Activated CD4-positive, CD25-positive, alpha-beta regulatory T cell treated with anti-CD3 and anti-CD28 coated beads, Interleukin-2, amount 50 U/mL, for 24 hours (primary cell): Measurements from ENCODE around the gene VEPH1.
A peak's percentile ranks its signal among the peaks of the same experiment; 100 is the strongest.

Source experiments
- ATAC-seq, 2 donors: fragments of 150-1000 bp; cut with Tn5 transposase; one replicate each; pipeline ENCODE4 v1.10.0; 2021; ENCODE audit warnings: mild to moderate bottlenecking in 1 of 2, moderate library complexity in 1 of 2

Gene VEPH1

GRCh38 chr3:157522648-157523047, 19.4 kb upstream of the VEPH1 start:
- no peak for ATAC-seq

- no peak for ATAC-seq
Observed at GRCh38 chr3:157520485-157521150, 17.4 kb upstream of the VEPH1 start.

GRCh38 chr3:157518881-157519280, 15.7 kb upstream of the VEPH1 start:
- no peak for ATAC-seq

DNA sequence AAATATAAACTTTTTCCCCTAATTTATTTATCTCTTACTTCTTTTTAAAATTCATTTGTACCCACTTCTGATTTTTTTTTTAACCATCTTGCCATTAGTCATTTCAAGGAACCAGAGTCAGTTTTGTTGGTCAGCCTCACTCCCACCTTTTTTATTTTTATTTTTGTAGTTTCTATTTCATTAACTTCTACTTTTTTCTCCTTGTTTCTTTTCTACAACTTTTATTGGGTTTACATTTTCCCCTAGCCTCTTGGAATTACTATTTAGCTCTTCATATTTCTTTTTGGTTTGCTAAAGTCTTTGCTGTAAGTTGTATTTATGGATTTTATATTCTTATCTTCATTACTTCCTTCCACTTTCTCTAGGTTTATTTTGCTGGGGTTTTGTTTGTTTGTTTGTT, 13.7 kb upstream of the VEPH1 start:
- ATAC-seq = no peak

- no peak for ATAC-seq
Observed at GRCh38 chr3:157515398-157515797, 12.2 kb upstream of the VEPH1 start.

GRCh38 chr3:157514371-157514895, 11.2 kb upstream of the VEPH1 start:
- ATAC-seq = no peak

DNA sequence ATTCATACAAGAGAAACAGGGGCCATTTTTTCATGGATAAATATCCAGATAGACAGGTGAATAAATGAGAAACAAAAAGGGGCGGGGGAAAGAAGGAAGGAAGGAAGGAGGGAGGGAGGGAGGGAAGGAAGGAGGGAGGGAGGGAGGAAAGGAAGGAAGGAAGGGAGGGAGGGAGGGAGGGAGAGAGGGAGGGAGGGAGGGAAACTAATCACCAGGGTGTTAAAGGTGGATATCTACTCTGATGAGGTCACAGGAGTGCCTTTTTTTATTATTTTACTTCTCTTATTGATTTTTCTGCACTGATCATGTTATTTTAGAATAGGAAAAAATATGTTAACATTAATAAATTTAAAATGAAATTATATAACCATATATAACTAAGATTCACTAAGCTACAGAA, 10.4 kb upstream of the VEPH1 start:
- ATAC-seq = no peak

- peak in 1 of 2 donors; percentile 13 for ATAC-seq
Observed at GRCh38 chr3:157512534-157512933, 9.3 kb upstream of the VEPH1 start.

DNA sequence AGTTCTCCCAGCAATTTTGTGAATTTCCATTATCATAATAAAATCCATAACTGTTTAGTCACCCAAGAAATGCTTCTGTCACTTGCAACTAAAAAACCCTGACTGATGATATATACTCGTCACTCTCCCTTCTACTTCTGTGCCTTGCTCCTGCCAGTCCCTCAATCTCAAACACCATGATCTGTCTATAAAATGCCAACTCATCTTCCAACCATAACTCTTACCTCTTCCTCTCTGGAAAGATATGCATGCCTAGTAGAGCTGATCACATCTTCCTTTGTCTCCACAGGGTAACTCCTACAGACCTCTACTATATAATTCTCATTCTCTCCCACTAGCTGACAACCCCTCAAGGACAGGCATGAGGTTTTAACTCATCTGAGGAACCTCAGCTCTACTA, 5.2 kb upstream of the VEPH1 start:
- ATAC-seq = no peak

DNA sequence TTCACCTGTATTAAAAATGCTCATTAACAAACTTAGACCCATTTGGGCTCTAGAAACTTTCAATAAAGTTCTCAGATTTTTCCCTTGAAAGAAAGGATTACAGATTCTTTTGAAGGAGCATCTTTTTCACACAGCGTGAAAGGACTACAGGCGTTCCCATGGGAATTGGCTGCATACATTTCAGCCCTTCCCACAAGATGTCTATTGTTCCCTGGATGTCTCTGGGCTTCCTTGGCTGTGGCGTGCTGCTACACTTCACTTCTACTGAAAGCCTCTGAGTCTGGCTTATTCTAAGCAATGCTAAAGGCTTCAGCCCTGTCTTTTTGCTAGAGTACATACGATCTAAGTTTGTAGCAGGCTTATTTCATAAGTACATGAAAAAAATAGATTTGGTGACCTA, 1.4 kb downstream of the VEPH1 start:
- no peak for ATAC-seq

DNA sequence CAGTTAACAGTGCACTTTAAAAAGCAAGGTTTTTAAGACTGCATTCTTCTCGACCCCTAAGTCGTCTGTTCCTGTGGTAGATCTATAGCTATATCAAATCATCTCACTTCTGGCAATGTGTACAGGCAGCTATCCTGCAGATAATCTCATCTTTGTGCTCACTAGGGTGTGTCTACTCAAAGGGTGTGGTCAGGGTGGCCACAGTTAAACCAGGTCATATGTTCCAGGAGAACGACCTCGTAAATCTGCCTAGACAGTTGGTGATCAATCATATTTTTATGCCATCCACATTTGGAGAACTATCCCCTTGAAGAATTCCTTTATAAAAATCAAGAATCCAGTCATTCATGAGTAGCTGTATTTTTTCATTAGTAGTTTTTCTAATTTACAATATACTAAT, 3.0 kb downstream of the VEPH1 start:
- no peak for ATAC-seq

- ATAC-seq = peak in 1 of 2 donors; percentile 25
Observed at GRCh38 chr3:157499342-157499963, 3.8 kb downstream of the VEPH1 start.

- no peak for ATAC-seq
Observed at GRCh38 chr3:157498371-157498770, 4.8 kb downstream of the VEPH1 start.

GRCh38 chr3:157495846-157496245, 7.4 kb downstream of the VEPH1 start:
- no peak for ATAC-seq

GRCh38 chr3:157494581-157495281, 8.5 kb downstream of the VEPH1 start:
- no peak for ATAC-seq

GRCh38 chr3:157493627-157494550, 9.3 kb downstream of the VEPH1 start:
- no peak for ATAC-seq

GRCh38 chr3:157491136-157491535, 12.1 kb downstream of the VEPH1 start:
- no peak for ATAC-seq

DNA sequence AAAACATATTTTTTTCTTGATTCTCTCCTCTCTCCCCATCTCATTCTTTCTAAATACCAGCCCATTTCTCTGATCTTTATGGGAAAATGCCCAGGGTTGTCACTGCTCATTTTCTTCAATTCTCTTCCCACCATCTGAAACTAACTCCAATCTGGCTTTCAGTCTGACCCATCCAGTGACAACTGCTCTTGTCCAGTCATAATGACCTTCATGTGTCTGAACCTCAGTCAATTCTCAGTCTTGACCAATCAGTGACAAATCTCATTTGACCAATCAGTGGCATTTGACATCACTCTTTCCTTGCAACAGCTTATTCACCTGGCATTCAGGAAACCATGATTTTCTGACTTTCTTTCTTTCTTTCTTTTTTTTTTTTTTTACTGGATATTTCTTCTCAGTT, 15.1 kb downstream of the VEPH1 start:
- no peak for ATAC-seq

- no peak for ATAC-seq
Observed at GRCh38 chr3:157487339-157487738, 15.9 kb downstream of the VEPH1 start.

DNA sequence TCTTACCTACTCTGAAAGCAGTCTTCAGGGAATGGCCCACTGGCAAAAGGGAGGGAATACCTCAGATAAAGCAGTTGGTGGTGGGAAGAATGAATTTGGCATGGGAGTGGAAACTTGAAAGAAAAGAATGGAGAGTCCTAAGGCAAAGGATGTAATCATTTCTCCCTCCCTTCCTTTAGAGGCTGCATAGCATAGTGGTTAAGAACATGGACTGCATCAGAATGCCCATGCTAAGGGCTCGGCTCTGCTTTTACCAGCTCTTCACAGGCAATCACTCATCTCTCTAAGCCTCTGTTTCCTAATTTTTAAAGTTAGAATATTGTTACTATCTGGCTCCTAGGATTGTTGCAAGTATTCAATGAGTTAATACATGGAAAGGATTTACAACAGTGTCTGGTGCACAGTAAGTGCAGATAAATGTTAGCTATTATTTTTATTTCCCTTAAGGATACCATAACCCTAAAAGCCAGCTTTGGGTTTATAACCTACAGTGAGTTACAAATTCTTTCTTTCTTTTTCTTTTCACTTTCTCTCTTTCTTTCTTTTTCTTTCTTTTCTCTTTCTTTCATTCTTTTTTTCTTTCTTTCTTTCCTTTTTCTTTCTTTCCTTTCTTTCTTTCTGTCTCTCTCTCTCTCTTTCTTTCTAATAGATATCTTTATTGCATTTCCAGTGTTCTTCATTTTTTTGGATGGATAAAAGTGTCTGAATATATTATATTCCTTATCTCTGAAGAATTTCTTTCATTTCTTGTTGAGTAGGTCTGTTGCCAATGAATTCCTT, 23.6 kb downstream of the VEPH1 start:
- no peak for ATAC-seq

GRCh38 chr3:157477441-157477840, 25.8 kb downstream of the VEPH1 start:
- no peak for ATAC-seq

GRCh38 chr3:157475921-157476414, 27.2 kb downstream of the VEPH1 start:
- ATAC-seq = no peak
